Omental fat pad (tissue), 4 donors: ENCODE measurements around the gene THOC5. TPM values are rescaled to one million over a fixed set of nuclear protein-coding genes. Genes with fewer than 3 reads are reported as not detected.
"Not testable (repeated sequence)": the region's sequence is repeated elsewhere in the genome, so short reads cannot be mapped to it uniquely, and the experiment has no call there.

Experiments used
- ATAC-seq: fragments of 150-250 bp; one replicate; pipeline ENCODE4 v1.9.1; 2016; ENCODE audit warnings: mild to moderate bottlenecking, moderate library complexity; ENCODE audit not compliant: low FRiP score
- DNase-seq: peaks from one replicate; pipeline ENCODE4 v3.0.0-alpha.2; 2019; ENCODE audit warnings: low spot score
- total RNA-seq, 4 donors: library from RNA; depleted of rRNA; stranded (reverse); fragments of >200 nt; gene quantifications; one replicate each; pipeline ENCODE4 v1.1.0, GENCODE V29; 2016
- TF ChIP-seq, protein P1 (sequence below), 3 donors: fragments of 450-650 bp; IDR thresholded peaks; one replicate each; pipeline ENCODE4 v1.5.1; 2016 to 2017; ENCODE audit warnings: antibody characterized with exemption in 3 of 3, mild to moderate bottlenecking in 3 of 3, moderate library complexity in 2 of 3

Gene THOC5
- total RNA-seq, 4 donors from 2014 or later, result 21.0 to 54.2 (median 29.4) TPM

- TF ChIP-seq, protein P1, sequence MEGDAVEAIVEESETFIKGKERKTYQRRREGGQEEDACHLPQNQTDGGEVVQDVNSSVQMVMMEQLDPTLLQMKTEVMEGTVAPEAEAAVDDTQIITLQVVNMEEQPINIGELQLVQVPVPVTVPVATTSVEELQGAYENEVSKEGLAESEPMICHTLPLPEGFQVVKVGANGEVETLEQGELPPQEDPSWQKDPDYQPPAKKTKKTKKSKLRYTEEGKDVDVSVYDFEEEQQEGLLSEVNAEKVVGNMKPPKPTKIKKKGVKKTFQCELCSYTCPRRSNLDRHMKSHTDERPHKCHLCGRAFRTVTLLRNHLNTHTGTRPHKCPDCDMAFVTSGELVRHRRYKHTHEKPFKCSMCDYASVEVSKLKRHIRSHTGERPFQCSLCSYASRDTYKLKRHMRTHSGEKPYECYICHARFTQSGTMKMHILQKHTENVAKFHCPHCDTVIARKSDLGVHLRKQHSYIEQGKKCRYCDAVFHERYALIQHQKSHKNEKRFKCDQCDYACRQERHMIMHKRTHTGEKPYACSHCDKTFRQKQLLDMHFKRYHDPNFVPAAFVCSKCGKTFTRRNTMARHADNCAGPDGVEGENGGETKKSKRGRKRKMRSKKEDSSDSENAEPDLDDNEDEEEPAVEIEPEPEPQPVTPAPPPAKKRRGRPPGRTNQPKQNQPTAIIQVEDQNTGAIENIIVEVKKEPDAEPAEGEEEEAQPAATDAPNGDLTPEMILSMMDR (IDR thresholded peaks at IDR 0.05), result no peak
- ATAC-seq (no peak), DNase-seq (no peak)
Observed at GRCh38 chr22:29570456-29570855, 16.9 kb upstream of the THOC5 start.

DNA sequence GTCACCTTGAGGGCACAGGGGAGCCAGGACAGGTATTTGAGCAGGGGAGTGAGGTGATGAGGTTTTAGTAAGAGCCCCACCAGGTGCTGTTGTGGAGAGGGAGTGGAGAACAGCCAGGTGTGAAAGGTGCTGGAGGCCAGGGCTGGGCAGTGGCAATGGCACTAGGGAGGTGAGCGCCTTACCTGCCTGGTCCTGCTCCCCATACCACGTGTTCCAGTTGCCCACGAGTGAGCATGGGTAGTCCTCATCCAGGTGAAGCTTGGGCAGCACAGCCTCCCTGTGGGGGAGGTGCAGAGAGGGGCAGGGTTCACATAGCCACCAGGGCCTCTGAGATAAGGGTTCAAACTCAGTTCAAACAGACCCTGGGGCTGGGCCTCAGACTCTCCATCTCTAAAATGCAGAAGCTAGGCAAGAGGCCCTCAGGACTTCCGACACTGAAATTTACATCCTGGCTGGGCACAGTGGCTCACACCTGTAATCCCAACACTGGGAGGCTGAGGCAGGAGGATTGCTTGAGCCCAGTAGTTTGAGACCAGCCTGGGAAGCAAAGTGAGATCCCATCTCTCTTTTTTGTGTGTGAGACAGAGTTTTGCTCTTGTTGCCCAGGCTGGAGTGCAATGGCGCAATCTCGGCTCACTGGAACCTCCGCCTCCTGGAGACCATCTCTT, 15.6 kb upstream of the THOC5 start:
- TF ChIP-seq, protein P1 (IDR thresholded peaks at IDR 0.05), result no peak
- ATAC-seq, result no peak

DNA sequence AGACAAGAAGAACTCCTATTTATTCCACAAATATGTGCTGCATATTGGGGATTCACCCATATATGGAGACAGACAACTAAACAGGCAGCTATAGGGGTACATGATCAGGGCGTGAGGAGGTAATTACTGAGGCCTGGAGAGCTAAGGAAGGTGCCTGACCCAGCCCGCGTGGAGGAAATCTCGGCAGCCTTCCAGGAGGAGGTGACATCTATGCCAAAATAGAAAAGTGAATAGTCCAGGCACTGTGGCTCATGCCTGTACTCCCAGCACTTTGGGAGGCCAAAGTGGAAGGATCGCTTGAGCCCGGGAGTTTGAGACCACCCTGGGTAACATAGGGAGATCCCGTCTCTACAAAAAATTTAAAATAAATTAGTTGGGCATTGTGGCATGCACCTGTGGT, 13.8 kb upstream of the THOC5 start:
- no peak for DNase-seq
- TF ChIP-seq, protein P1 (IDR thresholded peaks at IDR 0.05), result no peak
- ATAC-seq, result no peak

More for the DNA sequence above, 15.6 kb upstream of the THOC5 start:
- no peak for DNase-seq

DNA sequence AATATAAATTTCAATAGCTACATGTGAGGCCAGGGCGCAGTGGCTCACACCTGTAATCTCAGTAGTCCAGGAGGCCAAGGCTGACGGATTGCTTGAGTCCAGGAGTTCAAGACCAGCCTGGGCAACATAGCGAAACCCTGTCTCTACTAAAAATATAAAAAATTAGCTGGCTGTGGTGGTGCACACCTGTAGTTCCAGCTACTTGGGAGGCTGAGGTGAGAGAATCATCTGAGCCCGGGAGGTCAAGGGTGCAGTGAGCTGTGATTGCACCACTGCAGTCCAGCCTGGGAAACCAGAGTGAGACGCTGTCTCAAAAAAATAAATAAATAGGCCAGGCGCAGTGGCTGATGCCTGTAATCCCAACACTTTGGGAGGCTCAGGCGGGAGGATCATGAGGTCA, 13.0 kb upstream of the THOC5 start:
- ATAC-seq, result not testable (repeated sequence)

GRCh38 chr22:29563652-29564460, 10.3 kb upstream of the THOC5 start:
- no peak for ATAC-seq
- TF ChIP-seq, protein P1 (IDR thresholded peaks at IDR 0.05), result no peak
- DNase-seq, result no peak

More for the DNA sequence above, 13.0 kb upstream of the THOC5 start:
- not testable (repeated sequence) for DNase-seq

DNA sequence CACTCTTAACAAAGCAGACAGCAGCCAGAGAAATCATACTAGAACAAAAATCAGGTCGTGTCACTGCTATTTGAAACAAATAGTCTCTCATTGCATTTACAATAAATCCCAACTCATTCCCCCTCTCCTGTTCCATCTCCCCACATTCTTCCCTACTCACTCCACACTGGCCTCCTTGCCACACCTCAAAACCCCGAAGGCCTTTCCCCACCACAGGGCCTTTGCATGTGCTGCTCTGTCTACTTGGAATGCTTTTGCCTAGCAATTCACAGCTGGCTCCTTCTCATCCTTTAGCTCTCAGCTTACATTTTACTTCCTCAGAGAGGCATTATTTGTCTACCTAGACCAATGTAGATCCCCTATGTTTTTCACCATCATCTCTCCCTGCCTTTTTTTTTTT, 6.3 kb upstream of the THOC5 start:
- ATAC-seq (no peak), DNase-seq (no peak)
- TF ChIP-seq, protein P1 (IDR thresholded peaks at IDR 0.05), result no peak

DNA sequence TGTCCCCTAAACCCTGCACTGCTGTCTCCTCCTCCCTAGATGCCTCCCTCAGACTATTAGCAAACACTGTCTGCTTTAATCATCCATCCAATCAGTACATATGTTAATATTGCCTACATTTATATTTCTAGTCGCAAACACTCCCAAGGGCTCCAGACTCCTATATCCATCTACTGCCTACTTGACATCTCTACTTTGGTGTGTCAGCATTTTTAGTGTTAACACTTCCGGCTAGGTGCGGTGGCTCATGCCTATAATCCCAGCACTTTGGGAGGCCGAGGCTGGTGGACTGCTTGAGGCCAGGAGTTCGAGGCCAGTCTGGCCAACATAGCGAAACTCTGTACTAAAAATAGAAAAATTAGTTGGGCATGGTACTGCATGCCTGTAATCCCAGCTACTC, 5.5 kb upstream of the THOC5 start:
- DNase-seq (no peak), ATAC-seq (no peak)
- TF ChIP-seq, protein P1 (IDR thresholded peaks at IDR 0.05), result no peak
